Measurements from ENCODE around the gene PCDHGB5. TPM values are rescaled to one million over a fixed set of nuclear protein-coding genes. Genes with fewer than 3 reads are reported as not detected.
"Not testable (repeated sequence)": the region's sequence is repeated elsewhere in the genome, so short reads cannot be mapped to it uniquely, and the experiment has no call there.

The PCDHGB5 gene
- polyA plus RNA-seq, 1 of the 3 experiments (the other 2 are of a cell fraction): 0.15 TPM

- H3K27ac ChIP-seq (ENCODE audit: low read depth in 2 of 2, low read length in 1 of 2): peak within 1 kb of the TSS; percentile 63 to 72
- TF ChIP-seq SMC3 (IDR thresholded peaks at IDR 0.05; ENCODE audit: low read depth, low read length) (peak; percentile 80), CTCF (IDR thresholded peaks at IDR 0.05) (peak; percentile 69), RAD21 (IDR thresholded peaks at IDR 0.05; ENCODE audit: low read length) (peak; percentile 90), RXRA (IDR thresholded peaks at IDR 0.05; ENCODE audit: borderline replicate concordance, low read depth) (peak; percentile 21; the same call in 1 of the 2 replicates), NRF1 (IDR thresholded peaks at IDR 0.05; ENCODE audit: low read depth, low read length) (peak; percentile 44; the same call in 1 of the 2 replicates)
- not testable (repeated sequence) for H4K20me1 ChIP-seq (ENCODE audit: insufficient read depth); H3K27me3 ChIP-seq (ENCODE audit: insufficient read depth); H3K4me1 ChIP-seq (ENCODE audit: control insufficient read depth in 1 of 2, insufficient read depth in 2 of 2, low read depth in 1 of 2, low read length in 1 of 2); H3K9me2 ChIP-seq; H3K9me3 ChIP-seq; H3F3A ChIP-seq (replicated peaks; ENCODE audit: insufficient read depth)
- H3K9ac ChIP-seq: peak within 1 kb of the TSS; percentile 71
- H3K4me3 ChIP-seq (ENCODE audit: low read depth in 2 of 2, low read length in 1 of 2): peak within 1 kb of the TSS; percentile 56 to 63
- peak within 1 kb of the TSS; percentile 55 for H3K4me2 ChIP-seq
- peak; percentile 85 for DNase-seq
- POLR2A ChIA-PET: interaction anchor here (0.9 to 1.5 kb wide), 4 partner anchors 96 to 146 kb away, joined by 3 to 6 read pairs (median 4); no protein-coding TSS in a partner anchor
- WGBS (ENCODE audit: low lambda C conversion rate): 62% methylated on average over 35 of the region's 47 CpGs
- H2AFZ ChIP-seq (ENCODE audit: low read depth): peak within 1 kb of the TSS; percentile 63; the same call in 1 of the 2 replicates
- CTCF ChIA-PET: interaction anchor here (0.6 to 2.2 kb wide), 35 partner anchors 9 to 241 kb away, joined by 3 to 44 read pairs (median 4); partner anchors contain the start of genes PCDHB14, PCDHB8, PCDHGA3 and PCDHGA8
- H3K36me3 ChIP-seq (replicated peaks in 1 of 2; ENCODE audit: control insufficient read depth in 1 of 2, insufficient read depth in 2 of 2, low read length in 1 of 2): peaks cover 3 to 30% of the 10 kb centered on the region in 2 experiments
- H3K79me2 ChIP-seq (ENCODE audit: insufficient read depth): peaks cover 18% of the 10 kb centered on the region; the same call in 1 of the 2 replicates
Observed at GRCh38 chr5:141417494-141418172, 19.9 kb downstream of the PCDHGB5 start, which contains the start of gene PCDHGB7. Gene PCDHGB7, plus strand, starts transcription at chr5:141417677. Its CDS starts 183 bp downstream, at chr5:141417860.

GRCh38 chr5:141419074-141419880 is 21.5 kb downstream of the PCDHGB5 start:
- Histone ChIP-seq H3K4me3 (ENCODE audit: low read depth in 2 of 2, low read length in 1 of 2) (peak overlapping the region in 1 of 2 experiments; percentile 56; a peak in 1 of 4 replicates), H3F3A (replicated peaks; ENCODE audit: insufficient read depth) (peaks cover 4% of the 10 kb centered on the region), H3K4me1 (ENCODE audit: control insufficient read depth in 1 of 2, insufficient read depth in 2 of 2, low read depth in 1 of 2, low read length in 1 of 2) (no peaks in the 10 kb centered on the region; a peak in 1 of 4 replicates), H3K9me3 (0 out of 2 replicates have a peak, but pooled peaks cover 7% of the 10 kb centered on the region), H3K4me2 (no peak overlapping the region), H3K9ac (no peak overlapping the region), H3K36me3 (replicated peaks in 1 of 2; ENCODE audit: control insufficient read depth in 1 of 2, insufficient read depth in 2 of 2, low read length in 1 of 2) (peaks cover 3 to 41% of the 10 kb centered on the region in 2 experiments), H3K27me3 (ENCODE audit: insufficient read depth) (no peaks in the 10 kb centered on the region), H4K20me1 (ENCODE audit: insufficient read depth) (no peaks in the 10 kb centered on the region), H3K9me2 (no peaks in the 10 kb centered on the region), H3K79me2 (ENCODE audit: insufficient read depth) (peaks cover 18% of the 10 kb centered on the region; the same call in 1 of the 2 replicates), H3K27ac (ENCODE audit: low read depth in 2 of 2, low read length in 1 of 2) (no peak overlapping the region), H2AFZ (ENCODE audit: low read depth) (no peak overlapping the region)
- ChIA-PET CTCF (interaction anchor here (1.3 to 1.7 kb wide), 2 partner anchors 141 to 145 kb away, joined by 3 to 5 read pairs; no protein-coding TSS in a partner anchor), POLR2A (no interaction called here)
- no peak for DNase-seq
- TF ChIP-seq RXRA (IDR thresholded peaks at IDR 0.05; ENCODE audit: borderline replicate concordance, low read depth) (no peak), MXI1 (IDR thresholded peaks at IDR 0.05; ENCODE audit: low read depth, low read length) (no peak)
- 96% methylated on average over 48 of the region's 74 CpGs for WGBS (ENCODE audit: low lambda C conversion rate)

Data from SK-N-SH (cell line).